ENCODE results near the gene NMRK2.
"Not testable (repeated sequence)": the region's sequence is repeated elsewhere in the genome, so short reads cannot be mapped to it uniquely, and the experiment has no call there.

The NMRK2 gene, protein sequence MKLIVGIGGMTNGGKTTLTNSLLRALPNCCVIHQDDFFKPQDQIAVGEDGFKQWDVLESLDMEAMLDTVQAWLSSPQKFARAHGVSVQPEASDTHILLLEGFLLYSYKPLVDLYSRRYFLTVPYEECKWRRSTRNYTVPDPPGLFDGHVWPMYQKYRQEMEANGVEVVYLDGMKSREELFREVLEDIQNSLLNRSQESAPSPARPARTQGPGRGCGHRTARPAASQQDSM

DNA sequence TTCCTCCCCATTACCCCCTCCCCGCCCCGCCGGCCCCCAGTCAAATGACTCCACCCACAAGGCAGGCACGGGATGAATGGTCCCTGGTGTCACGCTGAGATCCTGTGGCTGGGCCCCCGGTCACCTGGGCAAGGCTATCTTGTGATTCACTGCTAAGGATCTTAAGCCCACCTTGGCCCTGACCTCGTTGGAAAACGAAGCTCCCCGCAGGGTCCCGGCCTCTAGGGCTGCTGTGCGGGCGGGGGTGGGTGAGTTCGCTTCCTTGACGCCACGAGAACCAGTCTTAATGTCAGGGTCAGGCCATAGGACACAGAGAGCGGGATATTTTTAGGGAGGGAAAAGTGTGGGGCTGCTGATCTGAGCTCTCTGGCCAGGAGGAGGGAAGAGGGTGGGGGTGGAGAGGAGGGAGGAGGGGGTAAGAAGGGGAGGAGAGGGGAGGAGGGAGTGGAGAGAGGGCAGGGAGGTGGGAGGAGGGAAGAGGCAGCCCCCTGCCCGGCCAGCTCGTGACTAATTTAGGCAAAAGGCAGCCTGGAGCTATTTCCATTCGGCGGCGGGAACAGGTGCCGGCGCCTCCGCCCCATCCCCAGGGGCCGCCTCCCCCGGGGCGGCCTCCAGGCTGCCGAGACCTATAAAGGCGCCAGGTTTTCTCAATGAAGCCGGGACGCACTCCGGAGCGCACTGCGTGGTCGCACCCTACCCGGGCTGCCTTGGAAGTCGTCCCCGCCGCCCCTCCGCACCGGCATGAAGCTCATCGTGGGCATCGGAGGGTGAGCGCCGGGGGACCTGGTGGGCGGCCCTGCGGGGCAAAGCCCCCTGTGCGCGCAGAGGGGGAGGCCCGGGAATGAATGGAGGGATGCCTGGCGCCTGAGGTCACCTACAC is at the start of gene NMRK2:
TSS of gene NMRK2 (plus strand) at position 139 of the 880 bp plus-strand sequence. CDS start at position 742, 603 bp downstream.
- no peak for DNase-seq

DNA sequence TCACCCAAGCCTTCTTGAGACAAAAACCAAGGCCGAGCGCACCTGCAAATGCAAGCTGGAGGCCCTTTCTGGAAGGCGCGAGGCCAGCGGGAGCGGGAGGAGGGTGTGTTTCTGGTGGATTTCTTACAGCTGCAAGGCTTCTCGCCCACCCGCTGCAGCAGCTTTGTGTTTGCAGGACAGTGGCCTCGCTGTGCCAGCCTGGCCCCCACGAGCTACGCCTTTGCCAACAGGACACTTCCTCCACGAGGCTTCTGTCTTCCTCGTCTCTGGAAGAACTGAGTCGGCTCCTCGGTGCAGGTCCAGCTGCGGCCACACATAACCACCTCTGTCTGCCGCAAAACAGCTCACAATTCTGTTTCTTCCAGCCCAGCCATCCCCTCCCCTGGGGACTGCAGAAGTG is 42.3 kb upstream of the NMRK2 start:
- DNase-seq = no peak

DNA sequence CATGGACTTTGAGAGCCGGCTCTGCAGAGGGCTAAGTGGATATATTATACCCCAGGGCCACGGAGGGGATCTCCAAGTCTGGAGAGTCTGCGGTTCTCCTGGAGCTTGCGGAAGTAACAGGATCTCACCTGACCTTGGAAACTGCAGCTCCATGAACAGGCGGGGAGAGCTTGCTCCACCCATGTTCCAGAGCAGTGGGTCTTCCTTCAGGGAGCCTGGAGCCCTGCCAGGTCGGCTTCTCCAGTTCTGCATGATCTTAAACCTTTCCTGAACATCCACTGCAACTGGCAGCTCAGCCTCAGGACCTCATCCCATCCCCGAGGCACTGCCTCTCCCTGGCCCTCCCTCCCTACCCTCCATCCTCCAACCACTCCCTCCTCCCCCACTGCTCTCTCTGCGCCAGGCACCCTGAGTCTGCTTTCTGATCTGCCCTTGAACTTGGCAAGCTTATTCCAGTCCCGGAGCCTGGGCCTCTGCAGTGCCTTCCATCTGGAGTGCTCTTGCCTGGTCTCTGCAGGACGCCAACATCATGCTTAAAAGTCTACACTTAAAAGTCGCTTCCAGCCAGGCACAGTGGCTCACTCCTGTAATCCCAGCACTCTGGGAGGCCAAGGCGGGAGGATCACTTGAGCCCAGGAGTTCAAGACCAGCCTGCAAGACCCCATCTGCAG is 39.2 kb upstream of the NMRK2 start:
- no peak for DNase-seq

DNA sequence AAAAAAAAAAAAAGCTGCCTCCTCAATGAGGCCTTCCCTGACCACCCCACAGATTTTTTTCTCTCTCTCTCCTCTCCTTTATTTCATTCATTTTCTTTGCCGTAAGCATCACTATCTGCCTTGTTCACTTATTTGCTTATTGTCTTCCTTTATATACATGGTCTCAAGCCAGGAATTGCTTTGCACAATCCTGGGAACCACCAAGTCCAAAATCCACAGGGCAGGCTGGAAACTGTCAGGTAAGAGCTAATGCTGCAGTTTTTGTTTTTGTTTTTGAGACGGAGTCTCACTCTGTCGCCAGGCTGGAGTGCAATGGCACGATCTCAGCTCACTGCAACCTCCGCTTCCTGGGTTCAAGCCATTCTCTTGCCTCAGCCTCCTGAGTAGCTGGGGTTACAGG is 37.9 kb upstream of the NMRK2 start:
- DNase-seq = not testable (repeated sequence)

DNA sequence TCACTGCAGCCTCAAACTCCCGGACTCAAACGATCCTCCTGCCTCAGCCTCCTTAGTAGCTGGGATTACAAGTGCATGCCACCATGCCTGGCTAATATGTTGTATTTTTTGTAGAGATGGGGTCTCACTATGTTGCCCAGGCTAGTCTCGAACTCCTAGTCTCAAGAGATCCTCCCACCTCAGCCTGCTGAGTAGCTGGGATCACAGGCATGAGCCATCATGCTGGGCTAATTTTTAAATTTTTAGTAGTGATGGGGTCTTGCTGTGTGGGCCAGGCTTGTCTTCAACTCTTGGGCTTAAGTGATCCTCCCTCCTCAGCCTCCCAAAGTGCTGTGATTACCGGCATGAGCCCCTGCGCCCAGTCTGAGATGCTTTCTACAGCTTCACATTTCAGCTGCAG is 37.1 kb upstream of the NMRK2 start:
- DNase-seq = no peak

DNA sequence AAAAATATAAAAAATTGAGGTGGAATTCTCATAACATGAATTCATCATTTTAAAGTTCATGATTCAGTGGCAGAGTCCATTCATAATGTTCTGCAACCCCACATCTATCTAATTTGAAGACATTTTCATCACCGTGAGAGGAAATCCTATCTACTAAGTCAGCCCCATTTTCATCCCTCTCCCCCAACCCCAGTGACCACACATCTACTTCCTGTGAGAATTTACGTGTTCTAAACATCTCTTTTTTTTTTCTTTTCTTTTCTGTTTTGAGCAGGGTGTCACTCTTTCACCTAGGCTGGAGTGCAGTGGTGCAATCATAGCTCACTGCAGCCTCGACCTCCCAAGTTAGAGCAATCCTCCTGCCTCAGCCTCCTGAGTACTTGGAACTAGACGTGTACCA is 34.9 kb upstream of the NMRK2 start:
- no peak for DNase-seq

DNA sequence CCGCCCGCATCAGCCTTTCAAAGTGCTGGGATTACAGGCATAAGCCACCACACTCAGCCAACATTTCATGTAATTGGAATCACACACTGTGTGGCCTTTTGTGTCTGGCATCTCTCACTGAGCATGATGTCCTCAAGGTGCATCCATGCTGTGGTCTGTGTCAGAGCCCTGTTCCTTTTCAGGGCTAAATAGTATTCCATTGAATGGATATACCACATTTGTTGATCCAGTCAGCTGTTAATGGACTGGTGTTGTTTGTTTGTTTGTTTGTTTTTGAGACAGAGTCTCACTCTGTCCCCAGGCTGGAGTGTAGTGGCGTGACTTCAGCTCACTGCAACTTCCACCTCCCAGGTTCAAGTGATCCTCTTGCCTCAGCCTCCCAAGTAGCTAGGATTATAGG is 34.4 kb upstream of the NMRK2 start:
- no peak for DNase-seq

DNA sequence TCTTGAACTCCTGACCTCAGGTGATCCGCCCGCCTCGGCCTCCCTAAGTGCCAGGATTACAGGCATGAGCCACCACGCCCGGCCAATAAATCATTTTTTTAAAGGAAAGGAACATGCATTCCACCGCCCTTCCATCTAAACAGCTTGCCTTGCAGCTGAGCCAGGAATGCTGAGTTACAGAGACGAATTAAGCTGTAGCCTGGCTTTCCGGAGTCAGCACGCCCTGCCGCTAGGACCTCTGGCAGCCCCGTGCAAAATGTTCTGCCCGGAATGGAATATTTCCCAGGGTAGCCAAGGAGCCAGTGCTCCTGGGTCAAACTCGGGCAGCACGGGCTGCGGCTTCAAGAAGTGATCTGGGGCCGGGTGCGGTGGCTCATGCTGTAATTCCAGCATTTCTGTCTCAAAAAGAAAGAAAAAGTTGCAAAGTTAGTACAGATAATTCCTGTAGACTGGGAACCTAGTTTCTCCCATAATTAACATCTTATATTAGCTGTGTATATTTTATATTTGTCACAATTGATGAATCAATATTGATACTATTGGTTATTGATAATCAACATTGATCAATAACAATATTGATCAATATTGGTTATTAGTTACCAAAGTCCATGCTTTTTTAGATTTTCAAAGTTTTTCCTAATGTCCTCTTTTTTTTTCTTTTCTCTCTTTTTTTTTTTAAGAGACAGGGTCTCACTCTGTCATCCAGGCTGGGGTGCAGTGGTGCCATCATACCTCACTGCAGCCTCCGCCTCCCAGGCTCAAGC is 33.2 kb upstream of the NMRK2 start:
- DNase-seq = no peak

DNA sequence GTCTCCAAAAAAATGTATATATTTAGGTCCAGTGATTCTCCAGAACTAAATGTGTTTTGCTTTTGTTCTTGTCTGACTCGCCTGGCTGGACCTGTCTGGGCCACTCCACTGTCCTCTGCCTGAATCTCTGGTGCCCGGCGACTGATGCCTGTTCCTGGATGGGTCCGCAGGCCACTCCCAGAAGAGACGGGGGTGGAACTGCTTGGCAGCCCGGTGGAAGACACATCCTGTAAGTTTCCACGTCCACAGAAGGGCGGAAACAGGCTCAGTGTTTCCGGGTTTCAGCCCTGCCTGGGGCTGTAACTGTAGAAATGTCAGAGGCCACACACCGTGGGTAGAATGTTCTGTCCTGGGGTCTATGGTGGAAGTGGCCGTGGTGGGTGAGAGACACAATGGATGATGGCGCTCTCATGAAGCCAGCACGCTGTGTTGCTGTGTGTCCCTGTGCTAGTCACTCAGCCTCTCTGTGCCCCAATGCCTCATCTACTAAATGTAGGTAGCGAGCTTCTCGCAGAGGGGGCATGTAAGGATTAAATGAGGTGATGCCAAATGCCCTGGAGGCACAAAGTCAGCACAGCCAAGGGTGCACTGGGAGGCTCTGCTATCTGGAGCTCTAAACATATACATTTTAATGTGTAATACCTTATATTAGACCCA is 30.4 kb upstream of the NMRK2 start:
- no peak for DNase-seq

DNA sequence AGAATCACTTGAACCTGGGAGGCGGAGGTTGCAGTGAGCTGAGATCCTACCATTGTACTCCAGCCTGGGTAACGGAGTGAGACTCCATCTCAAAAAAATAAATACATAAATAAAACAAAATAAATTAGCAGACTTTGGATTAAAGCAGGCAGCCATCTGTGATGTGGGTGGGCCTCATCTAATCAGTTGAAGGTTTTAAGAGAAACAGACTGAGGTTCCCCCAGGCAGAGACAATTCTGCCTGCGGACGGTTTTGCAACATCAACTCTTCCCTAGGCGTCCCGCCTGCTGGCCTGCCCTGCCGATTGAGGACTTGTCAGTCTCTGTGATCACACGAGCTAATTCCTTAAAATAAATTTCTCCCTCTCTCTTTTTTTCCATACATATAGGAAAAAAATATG is 28.6 kb upstream of the NMRK2 start:
- DNase-seq = no peak

DNA sequence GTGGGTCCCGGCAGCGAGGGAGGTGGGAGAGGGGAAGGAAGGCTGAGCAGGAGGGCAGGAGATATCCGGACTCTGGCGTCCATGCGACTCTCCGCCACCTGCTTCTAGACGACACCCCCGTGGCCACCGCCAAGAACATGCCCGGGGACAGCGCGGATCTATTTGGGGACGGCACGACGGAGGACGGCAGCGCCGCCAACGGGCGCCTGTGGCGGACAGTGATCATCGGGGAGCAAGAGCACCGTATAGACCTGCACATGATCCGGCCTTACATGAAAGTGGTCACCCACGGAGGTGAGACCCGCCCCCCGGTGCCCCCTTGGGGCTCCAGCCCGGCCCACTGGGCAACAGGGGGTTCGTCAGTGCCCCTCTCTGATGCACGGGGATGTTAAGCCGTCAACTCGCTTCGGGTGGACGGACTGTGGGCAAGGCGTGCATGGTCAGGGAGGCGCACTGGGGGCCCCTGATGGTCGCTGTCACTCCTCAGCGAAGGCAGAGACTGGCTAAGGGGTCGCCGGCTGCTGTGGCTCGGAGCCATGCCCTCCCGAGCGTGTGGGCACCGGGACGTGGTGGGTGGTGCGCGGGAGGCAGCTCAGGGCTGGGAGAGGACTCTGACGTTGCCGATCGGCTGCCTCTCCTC is 25.1 kb upstream of the NMRK2 start:
- no peak for DNase-seq

DNA sequence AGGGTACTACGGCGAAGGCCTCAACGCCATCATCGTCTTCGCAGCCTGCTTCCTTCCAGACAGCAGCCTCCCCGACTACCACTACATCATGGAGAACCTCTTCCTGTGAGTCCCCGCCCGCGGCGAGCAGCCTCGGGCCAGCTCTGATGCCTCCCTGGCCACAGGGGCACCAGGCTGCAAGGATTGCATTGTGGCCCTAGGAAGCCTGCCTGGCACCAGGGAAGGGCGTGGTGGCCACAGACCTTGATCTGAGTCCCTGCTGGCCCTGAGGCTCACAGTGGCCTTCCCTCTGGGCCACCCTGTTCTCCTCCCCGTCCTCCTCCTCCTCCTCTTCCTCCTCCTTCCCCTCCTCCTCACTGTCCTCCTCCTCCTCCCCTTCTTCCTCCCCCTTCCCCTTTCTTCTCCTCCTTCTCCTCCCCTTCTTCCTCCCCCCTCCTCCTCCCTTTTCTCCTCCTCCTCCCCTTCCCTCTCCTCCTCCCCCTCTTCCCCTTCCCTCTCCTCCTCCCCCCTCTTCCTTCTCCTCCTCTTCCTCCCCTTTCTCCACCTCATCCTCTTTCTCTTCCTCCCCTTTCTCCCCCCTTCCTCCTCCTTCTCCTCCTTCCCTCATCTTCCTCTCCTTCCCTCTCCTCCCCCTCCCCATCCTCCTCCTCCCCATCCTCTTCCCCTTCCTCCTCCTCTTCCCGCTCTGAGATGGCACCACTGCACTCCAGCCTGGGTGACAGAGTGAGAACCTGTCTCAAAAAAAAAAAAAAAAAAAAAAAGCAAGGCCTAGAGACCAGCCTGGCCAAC is 24.4 kb upstream of the NMRK2 start:
- no peak for DNase-seq

DNA sequence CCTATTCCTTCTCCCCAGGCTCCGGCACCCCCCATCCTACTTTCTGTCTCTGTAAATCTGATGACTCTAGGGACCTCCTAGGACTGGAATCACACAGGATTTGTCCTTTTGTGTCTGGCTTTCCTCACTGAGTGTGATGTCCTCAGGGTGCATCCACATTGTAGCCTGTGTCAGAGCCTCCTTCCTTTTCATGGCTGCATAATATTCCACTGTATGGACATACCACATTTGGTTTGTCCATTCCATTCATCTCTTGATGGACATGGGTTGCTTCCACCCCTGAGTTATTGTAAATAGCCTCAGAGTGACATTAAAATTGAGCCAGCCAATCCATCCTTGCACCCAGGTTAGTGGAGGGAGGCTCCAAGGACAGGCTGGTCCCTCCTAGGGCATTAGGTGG is 22.8 kb upstream of the NMRK2 start:
- DNase-seq = no peak

DNA sequence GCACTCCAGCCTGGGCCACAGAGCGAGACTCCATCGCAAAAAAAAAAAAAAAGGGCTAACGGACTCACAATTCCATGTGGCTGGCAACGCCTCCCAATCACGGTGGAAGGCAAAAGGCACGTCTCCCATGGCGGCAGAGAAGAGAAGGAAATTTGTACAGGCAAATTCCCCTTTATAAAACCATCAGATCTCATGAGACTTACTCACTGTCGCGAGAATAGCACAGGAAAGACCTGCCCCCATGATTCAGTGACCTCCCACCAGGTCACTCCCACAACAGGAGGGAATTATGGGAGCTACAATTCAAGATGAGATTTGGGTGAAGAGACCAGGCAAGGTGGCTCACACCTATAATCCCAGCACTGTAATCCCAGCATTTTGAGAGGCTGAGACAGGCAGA is 18.7 kb upstream of the NMRK2 start:
- DNase-seq = no peak

DNA sequence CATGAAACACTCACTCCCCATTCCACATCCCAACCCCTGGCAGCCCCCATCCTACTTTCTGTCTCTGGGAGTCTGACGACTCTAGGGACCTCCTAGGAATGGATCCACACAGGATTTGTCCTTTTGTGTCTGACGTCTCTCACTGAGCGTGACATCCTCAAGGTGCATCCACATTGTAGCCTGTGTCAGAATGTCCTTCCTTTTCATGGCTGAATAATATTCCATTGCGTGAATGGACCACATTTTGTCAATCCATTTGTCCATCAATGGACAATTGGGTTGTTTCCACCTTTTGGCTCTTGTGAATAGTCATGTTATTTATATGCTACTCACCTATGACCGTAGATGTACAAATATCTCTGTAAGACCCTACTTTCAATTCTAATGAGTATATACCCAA is 16.8 kb upstream of the NMRK2 start:
- DNase-seq = no peak

DNA sequence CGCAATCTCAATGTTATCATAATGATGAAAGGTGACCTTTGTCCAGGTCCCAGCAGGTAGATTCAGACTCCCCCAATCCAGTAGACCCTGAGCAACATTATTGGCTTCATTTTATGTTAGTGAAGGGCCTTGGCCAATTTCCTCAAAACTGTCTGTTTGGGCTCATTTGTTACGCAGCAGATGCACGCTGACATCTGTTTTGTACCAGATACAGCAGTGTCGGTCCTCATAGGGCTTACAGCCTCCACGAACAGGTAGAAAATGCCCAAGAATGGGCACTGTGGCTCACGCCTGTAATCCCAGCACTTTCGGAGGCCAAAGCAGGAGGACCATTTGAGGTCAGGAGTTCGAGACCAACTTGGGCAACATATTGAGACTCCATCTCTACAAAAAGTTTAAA is 13.1 kb upstream of the NMRK2 start:
- no peak for DNase-seq

DNA sequence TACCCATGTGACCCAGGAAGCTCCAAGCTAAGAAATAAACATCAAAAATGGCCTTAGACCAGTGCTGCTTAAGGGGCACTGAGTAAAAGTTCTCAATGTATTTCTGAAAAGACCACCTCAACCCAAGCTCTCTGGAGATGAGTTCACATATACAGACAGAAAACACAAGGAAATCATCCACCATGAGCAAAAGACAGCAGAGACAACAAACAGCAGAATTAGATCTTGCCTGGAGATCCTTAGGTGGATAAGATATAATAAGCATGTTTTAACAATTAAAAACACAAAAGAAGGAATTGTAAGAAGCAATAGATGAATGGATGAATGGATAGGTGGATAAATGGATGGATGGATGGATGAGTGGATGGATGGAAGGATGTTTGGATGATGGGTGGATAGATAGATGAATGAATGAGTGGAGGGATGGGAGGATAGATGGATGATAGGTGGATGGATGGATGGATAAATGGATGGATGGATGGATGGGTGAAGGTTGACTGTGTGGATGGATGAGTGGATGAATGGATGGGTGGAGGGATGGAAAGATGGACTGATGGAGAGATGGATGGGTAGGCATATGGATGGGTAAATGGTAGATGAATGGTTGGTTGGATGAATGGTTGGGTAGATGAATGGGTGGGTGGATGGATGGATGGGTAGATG is 9.6 kb upstream of the NMRK2 start:
- no peak for DNase-seq

DNA sequence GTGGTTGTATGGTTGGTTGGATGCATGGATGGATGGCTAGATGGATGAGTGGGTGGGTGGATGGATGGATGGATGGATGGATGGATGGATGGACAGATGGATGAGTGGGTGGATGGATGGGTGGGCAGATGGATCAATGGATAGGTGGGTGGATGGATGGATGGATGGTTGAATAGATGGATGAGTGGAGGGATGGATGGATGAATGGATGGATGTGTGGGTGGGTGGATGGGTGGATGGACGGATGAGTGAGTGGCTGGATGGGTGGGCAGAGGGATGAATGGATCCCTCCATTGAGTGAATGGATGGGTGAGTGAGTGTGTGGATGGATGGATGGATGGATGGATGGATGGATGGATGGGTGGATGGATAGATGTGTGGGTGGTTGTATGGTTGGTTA is 9.0 kb upstream of the NMRK2 start:
- no peak for DNase-seq

DNA sequence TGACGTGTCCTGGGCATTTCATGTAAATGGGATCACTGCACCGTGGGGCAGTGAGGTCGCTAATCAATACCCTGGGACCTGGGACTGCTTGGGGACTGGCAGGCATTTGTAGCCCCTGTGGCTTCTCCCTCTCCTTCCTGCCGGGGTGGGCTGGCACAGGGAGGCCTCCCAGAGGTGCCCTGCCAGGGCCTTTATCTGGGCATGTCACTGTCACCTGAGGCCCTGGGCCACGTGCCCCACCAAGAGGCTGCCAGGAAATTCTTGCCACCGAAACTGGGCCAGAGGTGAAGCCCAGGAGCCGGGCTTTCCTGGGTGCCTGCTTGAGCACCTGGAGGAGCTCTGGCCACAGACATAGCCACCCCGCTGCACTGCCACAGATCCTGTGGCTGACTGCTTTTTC is 1.8 kb upstream of the NMRK2 start:
- DNase-seq = no peak

DNA sequence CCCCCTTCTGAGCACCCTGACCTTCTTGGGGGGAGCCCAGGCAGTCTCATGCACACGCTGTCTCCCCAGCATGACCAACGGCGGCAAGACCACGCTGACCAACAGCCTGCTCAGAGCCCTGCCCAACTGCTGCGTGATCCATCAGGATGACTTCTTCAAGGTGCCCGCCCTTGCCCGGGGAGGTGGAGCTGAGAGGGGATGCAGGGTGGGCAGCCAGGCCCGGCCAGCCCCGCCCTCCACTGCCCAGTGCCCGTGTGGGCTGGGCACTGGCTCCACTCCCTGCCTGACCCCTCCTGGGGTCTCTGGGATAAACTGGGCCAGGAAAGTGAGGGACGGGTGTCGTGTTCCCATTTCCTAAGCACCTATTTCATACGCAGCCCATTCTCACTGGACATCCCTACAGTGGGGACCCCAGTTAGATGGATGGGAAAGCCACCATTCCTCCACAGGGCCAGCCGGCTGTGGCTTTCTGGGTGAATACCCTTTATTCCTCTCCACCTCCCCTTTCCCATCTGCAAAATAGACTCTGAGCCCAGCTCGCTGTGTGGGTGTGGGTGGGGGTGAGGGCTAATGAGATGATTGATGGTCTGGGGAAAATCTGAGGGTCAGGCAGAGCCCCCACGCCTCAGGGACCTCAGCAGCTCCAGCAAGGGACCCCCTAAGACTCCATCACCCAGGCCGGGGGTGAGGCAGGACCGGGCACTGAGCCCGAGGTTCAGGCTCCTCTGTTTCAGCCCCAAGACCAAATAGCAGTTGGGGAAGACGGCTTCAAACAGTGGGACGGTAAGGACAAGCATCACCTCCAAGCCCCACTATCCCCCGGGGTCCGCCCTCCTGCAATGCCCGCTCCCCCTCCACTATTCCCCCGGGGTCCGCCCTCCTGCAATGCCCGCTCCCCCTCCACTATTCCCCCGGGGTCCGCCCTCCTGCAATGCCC is 3.9 kb downstream of the NMRK2 start:
- DNase-seq = no peak
